Stimulated activated effector memory CD8-positive, alpha-beta T cell treated with anti-CD3 and anti-CD28 coated beads, Interleukin-12 subunit alpha, Interleukin-12 subunit beta, amount 100 ng/mL, for 72 hours (primary cell): ENCODE results near the gene NPIPA7.
"Not testable (repeated sequence)": the region's sequence is repeated elsewhere in the genome, so short reads cannot be mapped to it uniquely, and the experiment has no call there.

ENCODE experiments used
- ATAC-seq: fragments of 150-1000 bp; cut with Tn5 transposase; 2 replicates; pipeline ENCODE4 v1.10.0; 2021
- DNase-seq, 2 donors: peaks; one replicate each; pipeline ENCODE4 v3.0.0; 2021 to 2022; ENCODE audit warnings: low spot score in 2 of 2
- H3K27ac Mint-ChIP-seq: one replicate; pipeline ENCODE4 v1.8.0; 2022; ENCODE audit warnings: mild to moderate bottlenecking, mixed read lengths
- H3K36me3 Mint-ChIP-seq: one replicate; pipeline ENCODE4 v1.8.0; 2022; ENCODE audit warnings: mild to moderate bottlenecking, mixed read lengths
- H3K4me1 Mint-ChIP-seq: one replicate; pipeline ENCODE4 v1.8.0; 2022; ENCODE audit warnings: mixed read lengths
- H3K4me3 Mint-ChIP-seq: one replicate; pipeline ENCODE4 v1.8.0; 2022; ENCODE audit warnings: mild to moderate bottlenecking, mixed read lengths
- H3K9me3 Mint-ChIP-seq: one replicate; pipeline ENCODE4 v1.8.0; 2022; ENCODE audit warnings: mixed read lengths

NPIPA7 gene

GRCh38 chr16:16378840-16379239 is at the start of gene NPIPA7:
Gene NPIPA7 (plus strand): TSS chr16:16379140. CDS start chr16:16379245, 105 bp downstream.
- not testable (repeated sequence) for ATAC-seq, H3K4me3 Mint-ChIP-seq, H3K9me3 Mint-ChIP-seq, H3K27ac Mint-ChIP-seq, H3K36me3 Mint-ChIP-seq, DNase-seq, H3K4me1 Mint-ChIP-seq

- H3K36me3 Mint-ChIP-seq, H3K27ac Mint-ChIP-seq, H3K9me3 Mint-ChIP-seq, ATAC-seq, H3K4me1 Mint-ChIP-seq, H3K4me3 Mint-ChIP-seq: not testable (repeated sequence)
- DNase-seq = peak in 1 of 2 donors; percentile 7
Observed at GRCh38 chr16:16331466-16331865, 47.5 kb upstream of the NPIPA7 start.

- not testable (repeated sequence) for ATAC-seq, H3K36me3 Mint-ChIP-seq, H3K4me3 Mint-ChIP-seq, H3K27ac Mint-ChIP-seq, DNase-seq, H3K4me1 Mint-ChIP-seq, H3K9me3 Mint-ChIP-seq
Observed at GRCh38 chr16:16357556-16357955, 21.4 kb upstream of the NPIPA7 start.

- H3K27ac Mint-ChIP-seq, H3K9me3 Mint-ChIP-seq, H3K4me1 Mint-ChIP-seq, H3K36me3 Mint-ChIP-seq, H3K4me3 Mint-ChIP-seq, ATAC-seq, DNase-seq: not testable (repeated sequence)
Observed at GRCh38 chr16:16358539-16359240, 20.2 kb upstream of the NPIPA7 start.

- H3K9me3 Mint-ChIP-seq, H3K36me3 Mint-ChIP-seq, H3K4me3 Mint-ChIP-seq, ATAC-seq, H3K27ac Mint-ChIP-seq, H3K4me1 Mint-ChIP-seq: not testable (repeated sequence)
- DNase-seq = peak in 1 of 2 donors; percentile 8
Observed at GRCh38 chr16:16363595-16363994, 15.3 kb upstream of the NPIPA7 start.

- not testable (repeated sequence) for DNase-seq, ATAC-seq, H3K9me3 Mint-ChIP-seq, H3K36me3 Mint-ChIP-seq, H3K4me3 Mint-ChIP-seq, H3K4me1 Mint-ChIP-seq, H3K27ac Mint-ChIP-seq
Observed at GRCh38 chr16:16364100-16364499, 14.8 kb upstream of the NPIPA7 start.

GRCh38 chr16:16364701-16365100 is 14.2 kb upstream of the NPIPA7 start:
- not testable (repeated sequence) for H3K4me3 Mint-ChIP-seq, H3K4me1 Mint-ChIP-seq, H3K36me3 Mint-ChIP-seq, H3K9me3 Mint-ChIP-seq, ATAC-seq, H3K27ac Mint-ChIP-seq
- peak in 1 of 2 donors; percentile 8 for DNase-seq

GRCh38 chr16:16365319-16365718 is 13.6 kb upstream of the NPIPA7 start:
- H3K9me3 Mint-ChIP-seq, H3K4me1 Mint-ChIP-seq, H3K36me3 Mint-ChIP-seq, H3K27ac Mint-ChIP-seq, H3K4me3 Mint-ChIP-seq: not testable (repeated sequence)
- DNase-seq (peak in 1 of 2 donors; percentile 17), ATAC-seq (peak; percentile 37)

GRCh38 chr16:16365851-16366250 is 13.1 kb upstream of the NPIPA7 start:
- DNase-seq, H3K9me3 Mint-ChIP-seq, H3K4me3 Mint-ChIP-seq, H3K36me3 Mint-ChIP-seq, H3K4me1 Mint-ChIP-seq, H3K27ac Mint-ChIP-seq, ATAC-seq: not testable (repeated sequence)

- H3K27ac Mint-ChIP-seq, H3K4me1 Mint-ChIP-seq, H3K9me3 Mint-ChIP-seq, H3K36me3 Mint-ChIP-seq, H3K4me3 Mint-ChIP-seq: not testable (repeated sequence)
- DNase-seq (peak in 1 of 2 donors; percentile 23), ATAC-seq (peak; percentile 40)
Observed at GRCh38 chr16:16366552-16367284, 12.2 kb upstream of the NPIPA7 start.

GRCh38 chr16:16367285-16367628 is 11.7 kb upstream of the NPIPA7 start:
- H3K4me1 Mint-ChIP-seq, H3K9me3 Mint-ChIP-seq, H3K4me3 Mint-ChIP-seq, DNase-seq, H3K36me3 Mint-ChIP-seq, H3K27ac Mint-ChIP-seq: not testable (repeated sequence)
- peak; percentile 11 for ATAC-seq

- not testable (repeated sequence) for H3K4me1 Mint-ChIP-seq, ATAC-seq, H3K36me3 Mint-ChIP-seq, H3K9me3 Mint-ChIP-seq, H3K4me3 Mint-ChIP-seq, H3K27ac Mint-ChIP-seq
- DNase-seq = peak in 1 of 2 donors; percentile 42
Observed at GRCh38 chr16:16369081-16369856, 9.7 kb upstream of the NPIPA7 start.

GRCh38 chr16:16371136-16371735 is 7.7 kb upstream of the NPIPA7 start:
- not testable (repeated sequence) for H3K4me1 Mint-ChIP-seq, ATAC-seq, H3K9me3 Mint-ChIP-seq, H3K27ac Mint-ChIP-seq, H3K36me3 Mint-ChIP-seq, H3K4me3 Mint-ChIP-seq
- DNase-seq = peak in 1 of 2 donors; percentile 46

GRCh38 chr16:16374192-16374591 is 4.7 kb upstream of the NPIPA7 start:
- peak in 1 of 2 donors; percentile 20 for DNase-seq
- H3K27ac Mint-ChIP-seq, ATAC-seq: not testable (repeated sequence)

GRCh38 chr16:16399685-16400084 is 20.7 kb downstream of the NPIPA7 start:
- H3K27ac Mint-ChIP-seq, H3K9me3 Mint-ChIP-seq, H3K4me1 Mint-ChIP-seq, DNase-seq, ATAC-seq, H3K36me3 Mint-ChIP-seq, H3K4me3 Mint-ChIP-seq: not testable (repeated sequence)

More at GRCh38 chr16:16374192-16374591, 4.7 kb upstream of the NPIPA7 start:
- H3K36me3 Mint-ChIP-seq, H3K4me1 Mint-ChIP-seq, H3K4me3 Mint-ChIP-seq, H3K9me3 Mint-ChIP-seq: not testable (repeated sequence)
